Keratinocyte (primary cell): ENCODE data around the gene GFOD1. TPM values are rescaled to one million over a fixed set of nuclear protein-coding genes. Genes with fewer than 3 reads are reported as not detected.

Source experiments
- DNase-seq: peaks from one replicate; pipeline ENCODE4 v3.0.0-alpha.2; 2011; ENCODE audit warnings: low read depth, missing footprints, low spot score
- FAIRE-seq: peaks from 2 replicates; lab custom pipeline; 2011; peaks lifted over from hg19 to GRCh38; lab: Jason Lieb, UNC
- H2AFZ ChIP-seq: 2 replicates; pipeline ENCODE4 v1.6.0; 2012; ENCODE audit warnings: low read length, control low read depth, inconsistent platforms; ENCODE audit not compliant: control insufficient read depth
- H3K27ac ChIP-seq: 2 replicates; pipeline ENCODE4 v1.5.1; 2011; ENCODE audit warnings: low read length; ENCODE audit not compliant: control insufficient read depth, insufficient read depth
- H3K27me3 ChIP-seq: 3 replicates; pipeline ENCODE4 v1.6.0; 2011; ENCODE audit warnings: low read length; ENCODE audit not compliant: control insufficient read depth, insufficient read depth; ENCODE audit errors: extremely low read depth
- H3K36me3 ChIP-seq, 2 experiments: 2 replicates in 1 of 2; 3 replicates in 1 of 2; pipeline ENCODE4 v1.5.1; 2011; ENCODE audit warnings: low read length in 2 of 2, mild to moderate bottlenecking in 1 of 2; ENCODE audit not compliant: control insufficient read depth in 2 of 2, insufficient read depth in 2 of 2; ENCODE audit errors: extremely low read depth in 1 of 2
- H3K4me1 ChIP-seq: 3 replicates; pipeline ENCODE4 v1.5.1; 2011; ENCODE audit warnings: low read length; ENCODE audit not compliant: control insufficient read depth, insufficient read depth; ENCODE audit errors: extremely low read depth
- H3K4me2 ChIP-seq: 3 replicates; pipeline ENCODE4 v1.6.0; 2011; ENCODE audit warnings: low read depth, low read length; ENCODE audit not compliant: control insufficient read depth, insufficient read depth; ENCODE audit errors: extremely low read depth
- H3K4me3 ChIP-seq, 3 experiments: fragments of 200-600 bp in 1 of 3; sonication (generic) in 1 of 3; 2 replicates in 2 of 3; 3 replicates in 1 of 3; pipeline ENCODE4 v1.5.1; 2011 to 2016; ENCODE audit warnings: low read length in 3 of 3, mild to moderate bottlenecking in 3 of 3, control low read depth in 2 of 3, inconsistent platforms in 1 of 3, low read depth in 1 of 3, mixed read lengths in 1 of 3, mixed run types in 1 of 3, moderate library complexity in 1 of 3; ENCODE audit not compliant: control insufficient read depth in 2 of 3, insufficient read depth in 2 of 3; ENCODE audit errors: extremely low read depth in 1 of 3
- H3K79me2 ChIP-seq: 2 replicates; pipeline ENCODE4 v1.6.0; 2012; ENCODE audit warnings: low read length; ENCODE audit not compliant: control insufficient read depth, insufficient read depth
- H3K9ac ChIP-seq: 3 replicates; pipeline ENCODE4 v1.6.0; 2011; ENCODE audit warnings: low read length; ENCODE audit not compliant: control insufficient read depth, insufficient read depth; ENCODE audit errors: extremely low read depth
- H3K9me1 ChIP-seq: 3 replicates; pipeline ENCODE4 v1.6.0; 2011; ENCODE audit warnings: low read length; ENCODE audit not compliant: control insufficient read depth, insufficient read depth; ENCODE audit errors: extremely low read depth
- H3K9me3 ChIP-seq: 2 replicates; pipeline ENCODE4 v1.5.1; 2012; ENCODE audit warnings: low read depth, low read length; ENCODE audit not compliant: control insufficient read depth
- H4K20me1 ChIP-seq: 3 replicates; pipeline ENCODE4 v1.6.0; 2011; ENCODE audit warnings: low read length; ENCODE audit not compliant: control insufficient read depth, insufficient read depth; ENCODE audit errors: extremely low read depth
- CTCF ChIP-seq, 3 experiments: IDR thresholded peaks in 1 of 3; conservative IDR thresholded peaks in 1 of 3; optimal IDR thresholded peaks in 1 of 3; 2 replicates in 2 of 3; 3 replicates in 1 of 3; pipeline versions ENCODE3 to v1.5.1; 2011; ENCODE audit warnings: low read length in 3 of 3, mild to moderate bottlenecking in 3 of 3, moderate library complexity in 2 of 3, control low read depth in 1 of 3, inconsistent platforms in 1 of 3; ENCODE audit not compliant: insufficient read depth in 2 of 3; ENCODE audit errors: extremely low read depth in 1 of 3
- EZH2 ChIP-seq: IDR thresholded peaks from one replicate; pipeline ENCODE4 v1.6.1; 2012; ENCODE audit warnings: inconsistent platforms, mild to moderate bottlenecking, low read length, moderate library complexity
- dilution Hi-C: fragments of 300-500 bp; cut with MboI; formaldehyde crosslinking; loops from one replicate; pipeline ENCODE4 v1.7.0; 2020; ENCODE audit warnings: low sequenced_read_pairs; ENCODE audit not compliant: extremely low pct_ligation_motif_present
- polyA plus RNA-seq, 5 experiments: library from polyadenylated mRNA; depleted of rRNA in 3 of 5; stranded (reverse) in 3 of 5; stranded (forward) in 1 of 5; unstranded in 1 of 5; fragments of >200 nt; gene quantifications; 1 replicate in 1 of 5; 2 replicates in 3 of 5; 3 replicates in 1 of 5; pipeline versions ENCODE4 v1.2.1 to v1.2.3, GENCODE V29; 2011 to 2012; ENCODE audit warnings: missing spikeins in 2 of 5, low read depth in 1 of 5, low replicate concordance in 1 of 5

GFOD1 gene
- polyA plus RNA-seq, 1 donor (not counting 4 experiments of a cell fraction or from before 2014, with no cell fraction given): 7.2 TPM

- dilution Hi-C loops: no loop called here
Observed at GRCh38 chr6:13505345-13505734, 17.9 kb upstream of the GFOD1 start.

DNA sequence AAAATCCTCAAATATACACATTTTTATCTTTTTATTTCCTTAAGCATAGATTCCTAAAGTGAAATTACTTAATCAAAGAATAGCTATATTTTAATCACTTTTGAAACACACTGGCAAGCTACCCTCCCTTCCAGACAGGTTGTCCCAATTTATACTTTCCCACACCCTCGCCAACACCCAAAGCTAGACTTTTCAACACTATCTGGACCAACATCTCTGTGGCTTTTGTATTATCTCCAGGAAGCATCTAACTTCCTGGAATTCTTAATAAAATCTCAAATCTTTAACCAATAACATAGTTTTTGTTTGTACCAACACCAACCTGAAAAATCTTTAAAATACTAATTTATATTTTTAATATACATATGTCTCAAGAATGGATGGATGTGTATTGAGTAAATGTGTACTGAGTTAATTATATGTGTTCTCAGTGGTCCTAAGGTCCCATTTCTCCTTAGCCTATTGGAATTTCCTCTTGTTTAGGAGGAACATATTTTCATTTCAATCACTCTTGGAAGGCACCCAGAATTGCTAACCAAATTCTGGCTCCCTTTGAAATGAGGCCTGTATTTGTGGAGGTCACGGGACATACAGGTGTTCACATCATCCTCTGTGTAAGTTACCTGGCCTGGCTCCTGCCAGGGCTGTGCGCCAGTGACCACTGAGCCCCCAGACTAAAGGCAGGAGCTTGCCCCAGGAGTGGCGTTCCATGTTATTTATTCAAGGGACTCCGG lies 17.4 kb upstream of the GFOD1 start:
- Histone ChIP-seq H3K4me2 (no peak overlapping the region), H4K20me1 (no peaks in the 10 kb centered on the region), H3K9me3 (no peaks in the 10 kb centered on the region), H2AFZ (no peak overlapping the region), H3K4me3 (no peak overlapping the region), H3K27me3 (no peaks in the 10 kb centered on the region), H3K9ac (no peak overlapping the region), H3K79me2 (no peaks in the 10 kb centered on the region), H3K9me1 (no peaks in the 10 kb centered on the region), H3K4me1 (peaks cover 2% of the 10 kb centered on the region), H3K36me3 (no peaks in the 10 kb centered on the region), H3K27ac (no peak overlapping the region)
- TF ChIP-seq CTCF (optimal IDR thresholded peaks at IDR 0.05 in 1 of 3, IDR thresholded peaks at IDR 0.05 in 1 of 3, conservative IDR thresholded peaks at IDR 0.05 in 1 of 3; ENCODE audit: extremely low read depth in 1 of 3, insufficient read depth in 2 of 3, low read length in 3 of 3): no peak
- no peak for FAIRE-seq
- dilution Hi-C loops: no loop called here
- DNase-seq: no peak

More at GRCh38 chr6:13505345-13505734, 17.9 kb upstream of the GFOD1 start:
- H3K27me3 ChIP-seq: no peaks in the 10 kb centered on the region
- H3K79me2 ChIP-seq: no peaks in the 10 kb centered on the region
- DNase-seq (no peak), FAIRE-seq (no peak)
- no peaks in the 10 kb centered on the region for H3K9me3 ChIP-seq
- H2AFZ ChIP-seq: no peak overlapping the region
- H3K9ac ChIP-seq: no peak overlapping the region
- no peak overlapping the region for H3K4me2 ChIP-seq
- TF ChIP-seq EZH2: no peak
- no peak for TF ChIP-seq CTCF (optimal IDR thresholded peaks at IDR 0.05 in 1 of 3, IDR thresholded peaks at IDR 0.05 in 1 of 3, conservative IDR thresholded peaks at IDR 0.05 in 1 of 3; ENCODE audit: extremely low read depth in 1 of 3, insufficient read depth in 2 of 3, low read length in 3 of 3)
- no peak overlapping the region for H3K4me3 ChIP-seq
- H3K36me3 ChIP-seq: no peaks in the 10 kb centered on the region
- no peaks in the 10 kb centered on the region for H3K9me1 ChIP-seq
- no peak overlapping the region for H3K27ac ChIP-seq
- no peaks in the 10 kb centered on the region for H4K20me1 ChIP-seq
- H3K4me1 ChIP-seq: peaks cover 2% of the 10 kb centered on the region
